Activated CD4-positive, alpha-beta T cell treated with anti-CD3 and anti-CD28 coated beads, Interleukin-2, amount 50 U/mL, for 48 hours (primary cell): ENCODE measurements around the gene SERPINE1.

ENCODE experiments used
- DNase-seq, 2 experiments: peaks; one replicate each; pipeline ENCODE4 v3.0.0-alpha.2; 2020

The SERPINE1 gene

DNA sequence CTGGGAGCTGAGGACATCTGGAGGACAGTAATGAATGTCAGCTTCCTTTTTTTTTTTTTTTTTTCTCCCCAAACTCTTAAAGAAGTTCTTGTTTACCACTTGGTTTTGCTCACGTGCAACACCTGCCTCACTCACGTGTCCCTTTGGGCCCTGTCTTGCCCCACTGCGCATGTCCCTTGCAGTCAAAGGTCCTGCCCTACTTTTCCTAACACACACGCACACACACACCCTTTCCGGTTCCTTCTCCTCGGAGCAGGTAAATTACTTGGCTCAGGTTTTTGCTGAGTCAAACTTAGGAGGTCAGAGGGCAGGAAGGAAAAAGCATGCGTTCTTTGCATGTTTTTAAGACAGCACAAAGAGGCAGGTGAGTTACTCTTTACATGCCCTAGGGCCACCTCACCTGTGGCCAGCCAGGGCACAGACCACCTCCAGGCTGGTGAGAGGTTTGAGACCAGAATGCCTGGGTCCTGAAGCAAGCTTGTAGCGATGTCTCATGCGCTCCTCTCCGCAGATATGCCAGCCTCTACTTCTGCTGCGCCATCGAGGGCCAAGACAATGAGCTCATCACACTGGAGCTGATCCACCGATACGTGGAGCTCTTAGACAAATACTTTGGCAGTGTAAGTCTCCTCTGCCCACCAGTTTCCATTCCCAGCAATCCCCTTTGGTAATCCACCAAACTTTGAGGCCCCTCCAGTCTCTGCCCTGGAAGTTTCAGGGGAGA, 30.1 kb downstream of the SERPINE1 start:
- DNase-seq, result no peak

DNA sequence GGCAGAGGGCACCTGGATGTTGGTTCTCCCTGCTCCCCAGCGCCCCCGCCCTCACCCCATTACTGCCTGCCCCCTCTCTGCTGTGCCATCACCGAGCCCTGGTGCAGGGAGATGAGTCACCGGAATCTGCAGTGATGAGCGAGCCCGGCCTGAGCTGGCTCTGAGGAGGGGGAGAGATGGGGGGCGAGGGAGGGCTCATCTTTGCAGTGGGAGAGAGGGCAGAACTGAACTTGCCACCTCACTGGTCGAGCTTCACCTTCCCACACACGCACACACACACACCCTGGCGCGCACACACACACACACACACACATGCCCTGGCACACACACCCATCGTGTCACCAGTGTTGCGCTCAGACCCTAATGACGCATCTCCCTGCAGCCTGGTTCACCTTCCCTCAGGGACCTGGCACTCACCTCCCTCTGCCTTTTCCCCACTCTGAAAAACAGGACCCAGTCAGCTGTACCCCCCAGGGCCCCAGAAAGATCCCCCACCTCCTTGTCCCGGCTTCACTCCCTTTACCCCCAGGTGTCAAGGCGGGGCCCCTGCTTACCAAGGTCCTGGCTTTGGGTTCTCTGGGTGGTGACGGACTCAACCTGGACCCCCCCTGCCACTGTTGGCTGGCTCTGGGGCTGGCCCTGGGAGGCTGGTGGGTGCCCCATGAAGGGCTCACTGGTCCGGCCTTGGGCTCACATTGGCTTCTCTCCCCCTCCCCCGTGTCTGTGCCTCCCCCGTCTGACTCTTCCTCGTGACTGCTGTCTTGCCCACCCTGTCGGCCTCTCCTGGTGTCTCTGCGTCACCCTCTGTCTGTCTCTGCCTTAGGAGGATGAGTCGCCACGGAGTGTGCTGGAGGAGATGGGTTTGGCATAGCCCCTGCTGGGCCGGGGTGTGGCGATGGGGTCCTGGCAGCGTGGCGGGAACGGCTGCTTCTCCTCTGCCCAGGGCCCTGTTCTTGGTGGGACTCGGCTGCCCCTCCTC, 33.1 kb downstream of the SERPINE1 start:
- no peak for DNase-seq

DNA sequence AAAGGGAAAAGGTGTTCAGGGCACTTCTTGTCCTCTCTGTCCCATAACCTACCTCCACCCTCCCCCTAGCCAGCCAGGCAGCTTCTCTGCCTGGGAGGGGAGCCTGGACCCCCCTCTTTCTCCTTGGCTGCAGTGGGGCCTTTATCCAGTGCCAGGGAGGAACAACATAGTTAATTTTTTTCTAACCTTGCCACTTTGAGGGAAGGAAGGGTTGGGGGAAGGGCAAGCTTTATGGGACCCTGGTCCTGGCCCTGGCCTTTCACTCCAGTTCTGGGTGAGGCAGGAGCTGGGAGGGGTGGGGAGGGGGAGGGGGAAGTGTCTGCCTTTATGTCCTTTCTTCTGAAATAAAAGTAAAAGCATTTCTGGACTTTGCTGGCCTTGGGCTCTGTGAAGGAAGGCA, 34.0 kb downstream of the SERPINE1 start:
- DNase-seq, result no peak

DNA sequence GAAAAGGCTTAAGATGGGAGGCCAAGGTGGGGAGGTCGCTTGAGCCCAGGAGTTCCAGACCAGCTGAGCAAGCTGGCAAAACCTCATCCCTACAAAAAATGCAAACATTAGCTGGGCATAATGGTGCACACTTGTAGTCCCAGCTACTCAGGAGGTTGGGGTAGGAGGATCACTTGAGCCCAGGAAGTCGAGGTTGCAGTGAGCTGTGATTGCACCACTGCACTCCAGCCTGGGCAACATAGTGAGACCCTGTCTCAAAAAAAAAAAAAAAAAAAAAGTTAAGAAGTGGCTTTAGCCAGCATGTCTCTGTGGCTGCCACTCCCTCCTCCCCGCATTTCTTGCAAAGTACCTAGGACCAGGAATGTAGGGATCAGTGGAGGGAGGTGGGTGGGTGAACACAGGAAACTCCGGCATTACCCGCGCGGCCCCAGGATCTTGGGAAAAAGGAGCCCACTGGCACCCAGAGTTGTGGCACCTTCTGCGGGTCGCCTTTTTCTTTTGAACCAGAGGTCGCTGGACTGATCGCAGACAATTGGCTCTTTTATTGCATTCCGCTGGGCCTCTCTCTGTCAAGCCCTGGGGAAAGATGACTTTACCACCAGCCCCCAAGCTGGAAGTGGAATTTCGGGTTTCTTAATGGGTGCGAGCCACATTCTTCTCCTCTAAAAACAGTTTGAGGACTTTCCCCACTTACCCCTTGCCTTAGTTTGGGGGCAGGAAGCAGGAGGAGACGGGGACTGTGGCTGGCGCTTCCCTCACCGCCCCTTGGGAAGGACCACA, 35.0 kb downstream of the SERPINE1 start:
- no peak for DNase-seq

DNA sequence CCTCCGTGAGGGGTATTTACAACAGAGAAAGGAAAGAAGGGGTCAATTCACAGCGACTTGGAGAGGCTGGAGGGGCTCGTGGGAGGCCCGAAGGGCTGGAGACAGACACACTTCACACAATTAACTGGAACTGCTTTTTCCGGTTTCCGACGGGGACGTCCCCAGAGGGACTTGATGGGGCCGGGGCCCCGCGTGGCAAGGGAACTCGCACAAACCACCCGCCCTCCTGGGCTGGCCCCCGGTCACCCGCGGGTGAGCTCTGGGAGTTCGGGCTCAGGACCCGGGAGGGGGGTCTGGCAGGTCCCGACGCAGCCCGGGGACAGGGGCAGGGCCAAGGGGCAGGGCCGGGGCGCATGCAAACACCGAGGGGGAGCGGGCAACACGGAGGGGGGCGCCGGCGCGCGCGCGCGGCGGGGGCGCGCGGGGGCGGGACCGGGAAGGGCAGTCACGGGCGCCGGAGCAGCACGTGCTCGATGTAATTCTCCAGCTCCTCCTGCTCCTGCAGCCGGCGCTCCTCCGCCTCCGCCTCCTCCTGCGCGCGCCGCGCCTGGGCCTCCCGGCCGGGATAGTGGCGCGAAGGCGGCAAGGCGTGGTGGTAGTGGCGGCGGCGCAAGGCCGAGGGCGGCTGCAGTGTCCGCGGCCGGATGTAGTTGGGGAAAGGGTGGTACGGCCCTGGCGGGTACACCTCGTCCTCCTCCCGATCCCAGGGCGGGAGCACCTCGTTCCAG, 35.8 kb downstream of the SERPINE1 start:
- no peak for DNase-seq

DNA sequence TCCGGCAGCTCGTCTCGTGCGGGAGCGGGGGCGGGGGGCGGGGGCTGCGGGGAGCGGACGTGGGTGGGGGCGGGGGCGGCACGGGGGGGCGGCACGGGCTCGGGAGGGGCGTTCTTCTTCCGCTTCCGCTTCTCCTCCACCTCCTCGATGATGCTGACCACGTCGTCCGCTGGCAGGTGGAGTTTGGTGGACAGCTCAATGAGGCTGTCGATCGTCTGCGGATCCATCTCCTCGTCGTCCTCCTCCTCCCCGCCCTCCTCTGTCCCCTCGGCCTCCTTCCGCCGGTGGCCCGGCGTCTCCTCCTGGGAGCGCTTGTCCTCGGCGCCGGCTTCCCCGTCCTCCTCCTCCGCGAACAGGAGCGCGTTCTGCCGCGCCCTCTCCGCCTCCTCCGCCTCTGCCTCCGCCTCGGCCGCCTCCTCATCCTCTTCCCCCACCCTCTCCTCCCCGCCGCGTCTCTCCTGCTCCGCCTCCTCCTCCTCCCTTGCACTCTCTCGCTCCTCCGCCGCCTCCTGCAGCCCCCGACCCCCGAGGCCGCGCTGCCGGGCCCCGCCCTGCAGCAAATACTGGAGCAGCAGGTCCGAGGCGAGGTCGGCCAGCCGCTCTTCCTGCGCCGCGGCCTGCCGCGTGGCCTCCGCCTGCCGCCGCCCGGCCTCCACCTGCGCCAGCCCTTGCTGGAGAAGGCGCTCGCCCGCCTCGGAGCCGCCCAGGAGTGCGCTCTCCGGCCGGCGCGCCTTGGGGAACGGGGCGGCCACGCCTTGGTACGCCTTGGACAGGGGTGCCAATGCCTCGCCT, 36.6 kb downstream of the SERPINE1 start:
- no peak for DNase-seq

DNA sequence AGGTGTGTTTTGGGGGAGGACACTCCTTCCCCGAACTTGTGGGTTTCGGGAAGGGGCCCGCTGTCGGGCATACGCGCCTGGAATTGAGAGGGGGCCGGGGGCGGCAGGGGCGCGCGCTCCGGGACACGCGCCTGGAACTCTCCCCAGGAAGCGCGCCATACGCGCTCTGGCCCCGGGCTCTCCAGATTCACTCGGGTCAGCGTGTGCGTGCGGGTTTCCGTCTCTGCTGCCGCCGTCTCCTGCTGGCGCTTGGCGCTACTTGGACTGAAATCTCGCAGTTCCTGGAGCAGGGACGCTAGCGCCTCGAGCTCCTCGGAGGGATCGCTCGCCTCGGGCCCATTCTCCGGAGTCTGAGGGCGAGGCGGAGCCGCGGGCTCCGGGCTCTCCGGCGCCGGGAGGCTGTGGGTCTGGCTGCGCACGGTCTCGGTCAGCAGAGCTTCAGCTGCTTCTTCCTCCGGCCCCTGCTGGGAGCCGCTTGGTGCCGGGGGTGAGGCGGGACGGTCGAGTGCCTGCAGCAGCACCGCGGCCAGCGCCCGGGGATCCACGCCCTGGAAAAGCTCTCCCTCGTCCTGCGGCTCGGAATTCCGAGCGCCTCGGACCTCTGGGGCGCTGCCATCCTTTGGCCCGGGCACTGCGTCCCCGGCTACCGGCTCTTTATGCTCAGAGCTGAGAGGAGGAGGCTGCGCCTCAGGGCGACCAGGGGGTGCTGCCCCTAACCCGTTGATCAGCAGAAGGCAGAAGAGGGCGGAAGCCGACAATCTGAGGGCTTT, 37.4 kb downstream of the SERPINE1 start:
- no peak for DNase-seq

DNA sequence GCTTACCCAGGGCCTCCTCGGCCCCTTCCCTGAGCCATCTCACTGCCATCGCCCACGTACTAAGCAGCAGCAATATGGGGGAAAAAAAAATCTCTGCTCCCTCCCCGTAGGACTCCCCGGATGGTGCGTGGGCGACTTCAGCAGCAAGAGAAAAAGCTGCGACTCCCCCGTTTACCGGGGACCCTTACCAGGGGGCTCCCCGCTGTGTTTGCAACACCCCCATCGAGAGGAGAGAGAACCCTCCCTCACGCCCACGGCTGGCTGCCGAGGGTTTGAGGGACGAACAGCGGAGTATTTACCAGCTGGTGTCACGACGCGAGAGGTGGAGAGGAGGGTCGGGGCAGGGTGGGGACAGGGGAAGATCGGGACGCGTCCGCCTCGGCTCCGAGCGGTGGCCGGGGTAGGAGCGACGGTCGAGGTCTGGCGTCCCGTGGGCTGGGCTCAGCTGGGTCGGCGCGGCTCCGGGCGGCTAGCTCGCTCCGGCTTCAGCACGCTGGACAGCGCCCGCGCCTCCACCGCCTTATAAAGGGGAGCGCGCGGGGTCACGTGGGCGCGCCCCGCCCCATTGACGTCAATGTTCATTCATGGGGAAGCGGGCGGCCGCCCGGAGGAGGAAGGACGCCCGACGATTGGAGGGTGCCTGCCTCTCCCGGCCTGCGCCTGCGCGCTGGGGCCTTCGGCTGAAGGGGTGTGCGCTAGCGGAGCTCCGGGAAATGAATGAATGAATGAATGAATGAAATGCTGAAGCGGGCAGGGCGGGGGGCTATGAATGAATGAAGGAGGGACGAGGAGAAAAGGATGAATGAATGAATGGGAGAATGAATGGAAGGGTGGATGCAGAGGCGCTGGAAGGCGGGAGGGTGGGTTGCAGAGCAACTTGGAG, 38.4 kb downstream of the SERPINE1 start, which contains the start of gene VGF:
Gene VGF (minus strand): TSS at position 495 of the 883 bp plus-strand sequence. CDS start 726 bp downstream, outside the sequence.
- DNase-seq, result peak; percentile 94

DNA sequence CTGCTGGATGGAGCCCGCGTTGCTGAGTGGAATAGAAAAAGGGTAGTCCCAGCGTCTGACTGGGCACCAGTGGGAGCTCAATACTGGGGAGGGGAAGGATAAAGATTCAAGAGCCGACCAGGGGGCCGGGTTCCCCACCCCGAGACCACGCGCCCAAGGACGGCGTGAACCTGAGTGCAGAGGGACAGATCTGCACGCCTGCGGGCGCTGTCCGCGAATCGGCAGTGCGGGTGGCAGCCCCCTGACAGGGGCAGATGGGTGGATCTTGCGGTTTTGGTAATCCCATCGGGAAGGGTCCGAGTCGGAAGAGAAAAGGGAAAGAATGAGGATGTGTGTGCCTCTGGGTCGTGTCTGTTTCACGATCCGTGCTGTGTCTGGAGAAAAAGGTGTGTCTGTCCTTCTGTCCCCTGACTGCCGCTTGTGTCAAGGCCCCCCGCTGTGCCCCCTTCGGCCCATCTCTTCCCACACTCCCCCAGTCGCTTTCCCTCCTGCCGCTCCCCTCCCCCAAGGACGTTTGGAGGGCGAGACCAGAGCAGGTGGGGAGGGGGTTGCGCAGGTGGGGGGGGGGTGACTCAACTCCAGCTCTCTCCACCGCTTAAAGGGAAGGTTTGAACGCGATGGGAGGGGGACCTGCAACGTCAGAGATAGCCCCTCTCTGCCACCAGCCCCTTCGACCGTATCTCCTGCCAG, 39.2 kb downstream of the SERPINE1 start:
- no peak for DNase-seq

DNA sequence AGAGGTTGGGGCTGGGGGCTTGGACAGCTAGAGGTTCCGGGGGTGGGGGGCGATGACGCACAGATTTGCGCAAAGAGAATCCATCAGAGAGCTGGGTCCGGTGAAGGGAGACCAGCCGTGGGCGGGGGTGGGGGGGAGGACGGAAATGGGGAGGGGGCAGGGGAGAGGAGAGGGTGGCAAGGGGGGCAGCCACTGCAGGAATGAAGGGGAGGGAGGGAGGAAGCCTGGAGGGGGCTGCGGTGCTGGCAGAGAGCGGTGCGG, 39.7 kb downstream of the SERPINE1 start:
- no peak for DNase-seq

DNA sequence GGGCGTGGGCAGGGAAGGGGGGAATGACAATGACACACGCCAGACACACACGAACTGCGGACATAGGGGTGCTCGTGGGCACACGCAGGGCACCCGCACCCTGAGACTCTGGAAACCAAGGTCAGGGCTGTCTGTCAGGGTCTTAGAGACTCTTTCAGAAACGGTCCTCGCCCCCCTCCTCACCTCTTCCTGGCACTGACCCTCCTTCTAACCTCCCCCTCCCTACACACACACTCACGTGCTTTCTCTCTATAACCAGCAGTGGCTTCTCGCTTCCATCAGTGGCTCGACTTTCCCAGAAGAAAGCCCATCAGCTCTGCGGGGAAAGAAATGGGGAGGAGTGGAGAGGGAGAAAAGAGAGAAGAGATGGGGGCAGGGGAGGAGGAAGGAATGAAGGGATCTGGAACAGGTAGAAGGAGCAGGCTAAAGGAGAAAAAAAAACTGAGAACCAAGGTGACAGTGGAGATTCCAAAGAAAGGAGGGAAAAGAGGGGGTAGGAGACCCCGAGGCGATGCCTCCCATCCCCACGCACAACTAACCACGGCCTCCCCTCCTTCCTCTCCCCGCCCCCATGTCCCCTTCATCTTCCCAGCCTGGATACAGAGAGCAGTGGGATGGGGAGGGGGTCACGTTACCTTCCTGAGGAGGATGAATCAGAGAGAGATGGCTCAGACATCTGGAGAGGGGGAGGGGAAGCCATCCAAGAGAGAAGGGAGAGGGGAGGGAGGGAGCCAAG, 40.2 kb downstream of the SERPINE1 start:
- no peak for DNase-seq

DNA sequence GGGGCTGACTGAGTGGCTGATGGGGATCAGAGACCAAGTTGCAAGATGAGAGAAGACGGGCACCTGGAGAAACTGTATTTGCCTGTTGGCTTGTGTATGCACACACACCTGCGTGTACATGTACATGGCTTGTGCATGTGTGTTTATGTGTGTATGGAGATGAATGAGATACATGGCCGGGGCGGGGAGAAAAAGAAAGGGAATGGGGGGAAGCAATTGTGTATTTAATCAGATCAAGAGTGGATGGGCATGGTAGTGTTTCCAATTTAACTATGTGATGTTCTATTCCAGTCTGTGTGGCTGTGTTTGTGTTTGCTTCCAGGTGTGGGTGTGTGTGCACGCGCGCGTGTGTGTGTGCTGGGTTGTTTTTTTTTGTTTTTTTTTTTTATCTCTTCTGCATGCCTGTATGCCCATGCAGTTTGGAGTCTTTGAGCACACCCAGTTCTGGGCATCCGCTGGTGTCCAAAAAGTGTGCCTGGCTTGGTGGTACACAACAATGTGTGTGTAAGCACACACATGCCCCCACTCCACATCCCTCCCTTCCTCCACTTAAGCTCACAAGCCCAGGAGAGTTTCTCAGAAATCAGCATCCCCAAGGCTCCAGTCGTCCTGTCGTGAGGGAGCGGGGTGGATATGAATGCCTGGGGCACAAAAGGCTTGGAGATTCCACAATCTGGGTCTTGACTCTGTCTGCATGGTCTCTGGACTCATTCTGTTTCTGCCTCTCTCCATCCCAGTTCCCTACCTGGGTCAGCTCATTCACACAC, 40.9 kb downstream of the SERPINE1 start:
- DNase-seq, result no peak

DNA sequence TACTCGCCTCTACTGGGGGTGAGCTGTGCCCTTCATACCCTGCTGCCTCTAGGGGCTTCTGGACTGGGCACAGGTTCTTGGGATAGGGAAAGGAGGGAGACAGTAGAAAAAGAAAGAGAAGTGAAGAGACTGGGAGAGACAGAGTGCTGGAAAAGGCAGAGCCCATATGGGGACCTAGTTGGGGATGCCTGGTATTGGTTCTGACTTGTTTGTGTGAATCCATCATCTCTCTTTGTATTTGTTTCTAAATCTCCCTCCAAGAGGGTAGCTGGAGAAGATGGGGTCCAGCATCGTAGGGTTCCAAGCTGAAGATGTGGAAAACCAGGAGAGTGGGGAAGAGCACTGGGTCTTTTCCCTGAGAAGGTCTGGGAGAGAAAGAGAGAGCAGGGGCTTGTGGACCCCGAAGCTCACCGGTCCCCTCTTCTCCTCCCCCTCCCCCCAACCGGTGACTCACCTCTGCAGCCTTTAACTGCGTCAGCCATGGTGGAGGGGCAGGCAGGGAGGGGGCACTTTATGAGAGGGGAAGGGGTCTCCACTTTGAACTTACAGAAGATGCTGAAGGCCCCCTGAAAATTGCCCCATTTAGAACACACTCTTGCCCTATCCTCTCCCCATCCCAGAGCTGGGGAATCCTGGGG, 41.6 kb downstream of the SERPINE1 start:
- DNase-seq, result no peak

DNA sequence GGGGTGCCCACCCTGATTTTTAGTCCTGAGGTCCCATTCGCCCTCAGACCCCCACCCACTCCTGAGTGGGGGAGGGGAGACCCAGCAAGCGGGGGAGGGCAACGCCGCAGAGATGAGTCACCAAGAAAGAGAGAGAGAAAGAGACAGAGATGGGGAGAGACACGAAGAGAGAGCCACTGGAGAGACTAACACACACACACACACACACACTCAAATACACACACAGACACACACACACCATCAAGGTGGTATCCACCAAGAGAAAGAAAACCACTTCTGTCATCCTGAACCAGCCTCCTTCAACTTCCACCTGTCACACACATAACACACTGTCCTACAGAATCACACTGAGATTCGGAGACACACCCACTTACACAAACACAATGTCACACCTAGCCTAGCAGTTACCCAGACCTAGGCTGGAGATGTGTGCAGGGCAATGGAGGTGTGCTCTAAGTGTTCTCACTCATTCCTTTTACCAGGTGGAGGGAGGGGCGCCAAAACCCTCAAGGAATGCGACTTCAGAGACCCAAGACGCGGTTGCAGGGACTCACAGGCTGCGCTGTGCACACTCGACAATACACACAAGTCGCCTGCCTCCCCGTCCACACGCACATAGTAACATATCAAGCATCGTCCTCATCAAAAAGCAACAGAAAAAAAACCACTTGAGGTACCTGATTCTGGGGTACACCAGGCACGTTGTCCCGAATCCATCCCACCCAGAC, 42.4 kb downstream of the SERPINE1 start:
- DNase-seq, result no peak

DNA sequence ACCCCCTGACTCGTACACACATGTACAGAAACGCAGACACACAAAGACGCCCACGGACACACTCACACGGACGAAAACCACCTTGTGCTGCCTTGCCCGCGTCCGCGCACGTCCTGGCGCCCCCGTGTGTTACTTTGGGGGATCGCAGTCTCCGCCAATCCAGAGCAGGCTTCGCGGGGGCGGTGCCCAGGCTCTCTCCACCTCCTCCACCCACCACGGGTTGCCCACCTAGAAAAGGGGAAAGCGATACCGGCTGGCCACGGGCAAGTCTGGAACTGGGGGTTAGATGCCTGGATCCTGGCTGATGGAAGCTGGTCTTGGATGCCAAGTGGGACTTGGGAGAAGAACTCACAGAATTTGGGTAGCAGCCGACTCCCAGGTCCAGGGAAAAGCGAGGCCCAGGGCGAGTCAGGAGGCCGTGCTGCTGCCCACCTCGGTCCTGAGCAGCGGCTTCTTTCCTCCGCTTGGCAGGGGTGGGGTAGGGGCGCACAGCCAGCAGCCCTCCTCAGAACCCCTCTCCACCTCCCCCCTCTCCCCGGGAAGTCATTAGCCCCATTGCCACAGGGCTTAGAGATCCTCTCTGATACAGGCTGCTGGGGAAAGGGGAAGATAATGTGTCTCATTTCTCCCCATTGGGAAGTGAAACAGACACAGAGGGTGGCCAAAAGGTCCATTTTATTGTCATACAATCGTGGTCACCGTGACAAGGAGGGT, 43.1 kb downstream of the SERPINE1 start:
- peak; percentile 84 to 87 for DNase-seq
